ENCODE results near the gene TIE1. TPM values are rescaled to one million over a fixed set of nuclear protein-coding genes. Genes with fewer than 3 reads are reported as not detected.
A peak's percentile ranks its signal among the peaks of the same experiment; 100 is the strongest.

Gene TIE1
- total and polyA plus RNA-seq, 7 donors, result 1.2 to 33.8 (median 9.5) TPM

- DNase-seq, result no peak
- WGBS, 2 donors, result 68 to 79% methylated on average over 1 of the region's 1 CpG
- no peaks in the 10 kb centered on the region for H3K36me3 ChIP-seq
- TF ChIP-seq POLR2AphosphoS5 (IDR thresholded peaks at IDR 0.05), result no peak
- no peak for TF ChIP-seq EP300 (IDR thresholded peaks at IDR 0.05)
- TF ChIP-seq CTCF (IDR thresholded peaks at IDR 0.05), result no peak
- TF ChIP-seq POLR2A (IDR thresholded peaks at IDR 0.05), result no peak
- peaks cover 0 to 6% (median 2%) of the 10 kb centered on the region in 4 donors for H3K4me1 ChIP-seq
- no peaks in the 10 kb centered on the region for H3K27me3 ChIP-seq
- peak overlapping the region in 2 of 4 donors; percentile 12 to 17 for H3K4me3 ChIP-seq
- no peak overlapping the region for H3K27ac ChIP-seq
- no peaks in the 10 kb centered on the region for H3K9me3 ChIP-seq
- intact Hi-C loops (cut with DNase I), result no loop called here
These were observed 1.4 kb downstream of the TIE1 start for GRCh38 chr1:43302201-43302600.

- 54 to 76% methylated on average over 7 of the region's 7 CpGs for WGBS, 2 donors
- H3K4me3 ChIP-seq, result peak overlapping the region in 2 of 4 donors; percentile 12 to 17
- H3K27me3 ChIP-seq, result no peaks in the 10 kb centered on the region
- H3K27ac ChIP-seq, result no peak overlapping the region
- peaks cover 0 to 6% (median 2%) of the 10 kb centered on the region in 4 donors for H3K4me1 ChIP-seq
- DNase-seq, result peak; percentile 4
- H3K36me3 ChIP-seq, result no peaks in the 10 kb centered on the region
- intact Hi-C loops (cut with DNase I), result no loop called here
- no peak for TF ChIP-seq POLR2AphosphoS5 (IDR thresholded peaks at IDR 0.05)
- no peak for TF ChIP-seq POLR2A (IDR thresholded peaks at IDR 0.05)
- TF ChIP-seq CTCF (IDR thresholded peaks at IDR 0.05), result no peak
- TF ChIP-seq EP300 (IDR thresholded peaks at IDR 0.05), result no peak
- no peaks in the 10 kb centered on the region for H3K9me3 ChIP-seq
These were observed 2.1 kb downstream of the TIE1 start for GRCh38 chr1:43302721-43303470.

- Histone ChIP-seq H3K36me3 (no peaks in the 10 kb centered on the region), H3K4me1 (peaks cover 0 to 6% (median 2%) of the 10 kb centered on the region in 4 donors), H3K9me3 (no peaks in the 10 kb centered on the region), H3K27ac (no peak overlapping the region), H3K4me3 (peak overlapping the region in 1 of 4 donors; percentile 5), H3K27me3 (no peaks in the 10 kb centered on the region)
- intact Hi-C loops (cut with DNase I), result no loop called here
- no peak for TF ChIP-seq POLR2A (IDR thresholded peaks at IDR 0.05)
- TF ChIP-seq CTCF (IDR thresholded peaks at IDR 0.05), result no peak
- TF ChIP-seq EP300 (IDR thresholded peaks at IDR 0.05), result no peak
- no peak for TF ChIP-seq POLR2AphosphoS5 (IDR thresholded peaks at IDR 0.05)
- DNase-seq, result peak; percentile 33
- 59 to 74% methylated on average over 8 of the region's 8 CpGs for whole genome bisulfite sequencing, 2 donors
These were observed 2.9 kb downstream of the TIE1 start for GRCh38 chr1:43303471-43304313.

GRCh38 chr1:43304314-43304681, 3.5 kb downstream of the TIE1 start:
- Histone ChIP-seq H3K27ac (no peak overlapping the region), H3K36me3 (no peaks in the 10 kb centered on the region), H3K4me1 (peaks cover 0 to 6% (median 2%) of the 10 kb centered on the region in 4 donors), H3K4me3 (peak overlapping the region in 1 of 4 donors; percentile 5), H3K27me3 (no peaks in the 10 kb centered on the region), H3K9me3 (no peaks in the 10 kb centered on the region)
- peak; percentile 44 for DNase-seq
- TF ChIP-seq CTCF (IDR thresholded peaks at IDR 0.05), result no peak
- no peak for TF ChIP-seq POLR2AphosphoS5 (IDR thresholded peaks at IDR 0.05)
- no peak for TF ChIP-seq POLR2A (IDR thresholded peaks at IDR 0.05)
- no peak for TF ChIP-seq EP300 (IDR thresholded peaks at IDR 0.05)
- intact Hi-C loops (cut with DNase I), result no loop called here
- 51 to 71% methylated on average over 8 of the region's 8 CpGs for WGBS, 2 donors
